ENCODE results near the gene PDLIM4. TPM values are rescaled to one million over a fixed set of nuclear protein-coding genes. Genes with fewer than 3 reads are reported as not detected.

The PDLIM4 gene
- total and polyA plus RNA-seq, 8 donors, result 0.83 to 10.7 (median 2.7) TPM

DNA sequence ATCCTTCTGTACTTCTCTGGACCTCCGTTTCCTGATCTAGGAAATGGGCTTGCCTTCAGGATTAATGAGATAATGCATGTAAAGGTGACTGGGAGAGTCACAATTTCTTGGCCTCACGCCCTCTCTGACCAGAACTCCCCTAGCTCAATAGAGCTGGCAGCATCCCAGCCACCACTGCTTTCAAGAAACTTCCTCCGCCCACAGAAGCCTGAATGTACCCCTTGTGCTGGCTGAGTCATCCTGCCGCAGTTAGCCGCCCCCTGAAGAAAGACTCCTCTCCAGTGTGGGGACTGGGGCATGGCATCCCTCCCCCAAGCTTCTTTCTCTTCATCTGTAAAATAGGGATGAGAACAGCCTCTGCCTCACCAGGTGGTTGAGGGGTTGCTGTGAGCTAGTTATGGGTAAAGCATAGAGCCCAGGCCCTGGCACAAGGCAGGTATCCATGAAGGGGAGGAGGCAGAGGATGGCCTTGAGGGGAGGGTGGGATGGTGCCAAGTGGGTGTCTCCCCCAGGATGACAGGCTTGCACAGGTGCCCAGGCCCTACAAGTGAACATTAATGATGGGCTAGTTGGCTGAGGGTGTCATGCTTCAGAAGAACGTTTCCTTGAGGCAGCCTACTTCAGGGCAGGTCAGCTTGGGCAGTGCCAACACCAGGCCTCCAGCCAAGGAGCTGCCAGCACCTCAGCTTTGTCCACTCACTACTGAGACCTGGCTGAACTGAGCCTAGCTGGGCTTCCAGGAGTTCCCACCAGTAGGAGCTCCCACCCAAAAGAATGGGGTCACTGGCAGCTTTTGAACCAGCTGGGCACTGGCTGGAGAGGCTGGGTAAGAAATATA is 3.4 kb downstream of the PDLIM4 start:
- Histone ChIP-seq H3K27ac (peak overlapping the region in 3 of 4 donors; percentile 34 to 55 (median 52)), H3K36me3 (no peaks in the 10 kb centered on the region), H3K27me3 (no peaks in the 10 kb centered on the region), H3K9me3 (no peaks in the 10 kb centered on the region), H3K4me1 (no peaks in the 10 kb centered on the region), H3K4me3 (no peak overlapping the region)
- DNase-seq (peak in 4 of 6 donors; percentile 51 to 69 (median 64)), FAIRE-seq (no peak), ATAC-seq (peak; percentile 7 to 48 (median 26))
- intact Hi-C loops (cut with DNase I), result no loop called here
- TF ChIP-seq, protein P1, sequence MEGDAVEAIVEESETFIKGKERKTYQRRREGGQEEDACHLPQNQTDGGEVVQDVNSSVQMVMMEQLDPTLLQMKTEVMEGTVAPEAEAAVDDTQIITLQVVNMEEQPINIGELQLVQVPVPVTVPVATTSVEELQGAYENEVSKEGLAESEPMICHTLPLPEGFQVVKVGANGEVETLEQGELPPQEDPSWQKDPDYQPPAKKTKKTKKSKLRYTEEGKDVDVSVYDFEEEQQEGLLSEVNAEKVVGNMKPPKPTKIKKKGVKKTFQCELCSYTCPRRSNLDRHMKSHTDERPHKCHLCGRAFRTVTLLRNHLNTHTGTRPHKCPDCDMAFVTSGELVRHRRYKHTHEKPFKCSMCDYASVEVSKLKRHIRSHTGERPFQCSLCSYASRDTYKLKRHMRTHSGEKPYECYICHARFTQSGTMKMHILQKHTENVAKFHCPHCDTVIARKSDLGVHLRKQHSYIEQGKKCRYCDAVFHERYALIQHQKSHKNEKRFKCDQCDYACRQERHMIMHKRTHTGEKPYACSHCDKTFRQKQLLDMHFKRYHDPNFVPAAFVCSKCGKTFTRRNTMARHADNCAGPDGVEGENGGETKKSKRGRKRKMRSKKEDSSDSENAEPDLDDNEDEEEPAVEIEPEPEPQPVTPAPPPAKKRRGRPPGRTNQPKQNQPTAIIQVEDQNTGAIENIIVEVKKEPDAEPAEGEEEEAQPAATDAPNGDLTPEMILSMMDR (IDR thresholded peaks at IDR 0.05), result no peak
- WGBS, 2 donors, result 48% methylated on average over 6 of the region's 6 CpGs

DNA sequence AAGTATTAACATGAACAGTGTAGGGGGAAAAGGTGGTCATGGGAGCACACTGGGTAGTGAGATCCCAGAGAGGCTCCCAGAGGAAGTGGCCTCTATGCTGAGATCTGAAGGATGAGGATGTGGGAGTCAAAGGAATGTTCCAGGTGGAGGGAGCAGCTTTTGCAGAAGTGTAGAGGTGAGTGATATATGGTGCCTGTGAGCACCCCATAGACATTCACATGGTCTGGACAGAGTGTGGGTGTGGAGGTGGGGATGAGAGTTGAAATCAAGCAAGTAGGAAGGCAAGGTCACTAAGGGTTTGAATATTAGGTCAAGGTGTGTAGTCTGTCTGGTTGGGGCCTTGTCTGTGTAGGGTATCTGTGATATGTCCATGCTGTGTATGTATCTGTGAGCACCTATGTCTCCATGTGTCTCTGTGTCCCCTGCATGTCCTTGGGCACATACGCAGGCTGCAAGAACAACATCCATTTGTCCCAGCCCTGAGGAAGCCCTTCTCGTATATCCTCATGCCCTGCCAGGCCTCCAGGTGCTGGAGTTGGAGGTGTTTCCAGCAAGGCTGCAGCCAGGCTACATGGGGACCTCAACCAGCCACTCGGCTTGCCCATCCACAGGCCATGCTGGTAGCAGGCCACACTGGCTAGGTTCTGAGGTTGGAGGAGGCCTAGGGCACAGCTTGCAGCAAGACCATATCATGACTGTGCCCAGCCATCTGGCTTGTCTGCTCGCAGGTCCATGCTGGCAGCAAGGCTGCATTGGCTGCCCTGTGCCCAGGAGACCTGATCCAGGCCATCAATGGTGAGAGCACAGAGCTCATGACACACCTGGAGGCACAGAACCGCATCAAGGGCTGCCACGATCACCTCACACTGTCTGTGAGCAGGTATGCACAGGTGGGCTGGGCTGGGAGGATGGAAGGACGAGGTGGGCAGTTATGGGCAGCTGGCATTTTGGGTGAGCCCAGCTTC is 4.7 kb downstream of the PDLIM4 start:
- Histone ChIP-seq H3K27me3 (no peaks in the 10 kb centered on the region), H3K9me3 (no peaks in the 10 kb centered on the region), H3K4me1 (peaks cover 0 to 2% (median 0%) of the 10 kb centered on the region in 3 donors), H3K36me3 (no peaks in the 10 kb centered on the region), H3K4me3 (no peak overlapping the region), H3K27ac (no peak overlapping the region)
- TF ChIP-seq, protein P1 (IDR thresholded peaks at IDR 0.05), result no peak
- FAIRE-seq (no peak), ATAC-seq (no peak), DNase-seq (no peak)
- intact Hi-C loops (cut with DNase I), result no loop called here
- 86 to 88% methylated on average over 7 of the region's 7 CpGs for WGBS, 2 donors

DNA sequence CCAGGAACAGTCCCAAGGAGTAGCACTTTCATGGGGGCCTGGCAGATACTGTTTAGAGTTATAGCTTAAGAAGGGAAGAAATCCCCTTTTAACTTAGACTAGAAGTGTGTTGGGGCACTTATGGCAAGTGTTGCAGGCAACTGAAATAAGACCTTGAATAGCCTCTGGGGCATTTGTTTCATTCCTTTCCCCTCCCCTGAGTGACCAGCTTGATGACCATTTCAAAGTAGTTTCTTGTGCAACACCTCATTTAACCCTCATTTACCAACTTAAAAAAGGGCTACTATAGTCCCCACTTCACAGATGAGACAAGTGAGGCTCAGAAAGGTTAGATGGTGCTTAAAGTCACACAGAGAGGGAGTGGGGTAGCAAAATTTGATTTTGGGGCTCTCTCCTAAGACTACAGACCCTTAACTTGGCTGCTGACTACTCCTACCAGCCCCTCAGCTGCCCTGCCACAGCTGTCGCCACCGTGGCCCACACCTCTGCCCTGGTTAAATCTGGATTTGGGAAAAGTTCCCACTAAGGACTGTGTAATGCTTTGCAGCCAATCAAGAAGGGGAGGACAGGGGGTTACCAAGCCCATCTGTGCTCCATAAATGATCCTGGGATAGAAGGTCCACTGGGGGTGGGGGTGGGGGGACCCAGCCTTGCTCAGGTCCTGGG is 5.5 kb downstream of the PDLIM4 start:
- Histone ChIP-seq H3K4me1 (peaks cover 0 to 2% (median 0%) of the 10 kb centered on the region in 3 donors), H3K4me3 (no peak overlapping the region), H3K27me3 (no peaks in the 10 kb centered on the region), H3K36me3 (no peaks in the 10 kb centered on the region), H3K9me3 (no peaks in the 10 kb centered on the region), H3K27ac (no peak overlapping the region)
- no peak for ATAC-seq
- intact Hi-C loops (cut with DNase I), result no loop called here
- peak in 1 of 6 donors; percentile 3 for DNase-seq
- WGBS, 2 donors, result 91 to 96% methylated on average over 2 of the region's 2 CpGs
- no peak for FAIRE-seq
- TF ChIP-seq, protein P1 (IDR thresholded peaks at IDR 0.05), result no peak

DNA sequence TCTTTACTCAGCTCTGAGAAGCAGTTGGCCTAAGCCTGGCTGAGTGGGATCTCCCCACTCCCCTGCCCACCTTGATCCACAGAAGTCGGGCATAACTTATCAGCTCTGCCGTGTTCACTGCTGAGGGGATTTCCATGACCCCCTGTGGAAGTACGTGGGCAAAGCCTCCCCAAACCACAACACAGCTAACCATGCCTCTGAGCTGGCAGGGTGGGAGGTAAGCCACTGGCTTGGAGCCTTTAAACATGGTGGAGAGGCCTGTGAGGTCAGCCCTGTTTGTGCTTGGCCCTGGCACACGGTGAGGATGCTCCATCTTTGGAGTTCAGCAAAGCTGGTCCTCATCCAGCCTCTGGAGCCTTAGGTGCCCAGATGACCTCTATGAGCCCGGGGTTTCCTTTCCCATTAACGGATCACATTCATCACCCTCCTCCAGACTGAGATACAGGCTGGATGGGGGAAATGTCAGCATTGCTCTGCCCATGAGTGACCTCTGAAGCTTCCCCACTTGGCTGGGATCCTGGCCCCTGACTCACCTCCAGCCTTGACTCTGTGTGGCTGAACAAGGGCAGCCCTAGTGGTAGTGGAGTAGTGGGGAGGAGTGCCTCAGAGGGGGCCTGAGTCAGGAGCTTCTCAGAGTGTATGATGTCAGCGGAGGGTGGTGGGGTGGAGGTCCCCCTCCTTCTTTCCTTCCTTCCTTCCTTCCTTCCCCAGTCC is 6.2 kb downstream of the PDLIM4 start:
- intact Hi-C loops (cut with DNase I), result no loop called here
- 63 to 86% methylated on average over 7 of the region's 7 CpGs for WGBS, 2 donors
- ATAC-seq (no peak), FAIRE-seq (no peak), DNase-seq (peak in 1 of 6 donors; percentile 3)
- Histone ChIP-seq H3K4me1 (peaks cover 0 to 2% (median 0%) of the 10 kb centered on the region in 3 donors), H3K4me3 (no peak overlapping the region), H3K36me3 (no peaks in the 10 kb centered on the region), H3K9me3 (no peaks in the 10 kb centered on the region), H3K27me3 (no peaks in the 10 kb centered on the region), H3K27ac (no peak overlapping the region)
- TF ChIP-seq, protein P1 (IDR thresholded peaks at IDR 0.05), result no peak

Data from pancreas (tissue), 10 donors.